ENCODE data around the gene IL12RB1.
A peak's percentile ranks its signal among the peaks of the same experiment; 100 is the strongest.

Gene IL12RB1

GRCh38 chr19:18100710-18101109 lies 14.0 kb upstream of the IL12RB1 start:
- H3K9me3 ChIP-seq (ENCODE audit: control insufficient read depth, low read length): no peaks in the 10 kb centered on the region
- no peak overlapping the region for H3K4me3 ChIP-seq (ENCODE audit: insufficient read depth, low read depth, low read length)
- H3K27ac ChIP-seq (ENCODE audit: insufficient read depth, low read depth, low read length, poor library complexity, severe bottlenecking): no peak overlapping the region
- peaks cover 7% of the 10 kb centered on the region for H3K4me1 ChIP-seq (ENCODE audit: control insufficient read depth, insufficient read depth, low read length)
- WGBS, 2 experiments: 31 to 36% methylated on average over 18 of the region's 18 CpGs
- no peaks in the 10 kb centered on the region for H3K36me3 ChIP-seq (ENCODE audit: control insufficient read depth, insufficient read depth, low read length)
- H3K27me3 ChIP-seq (ENCODE audit: control insufficient read depth, insufficient read depth, low read length, poor library complexity, severe bottlenecking): peaks cover 24% of the 10 kb centered on the region

DNA sequence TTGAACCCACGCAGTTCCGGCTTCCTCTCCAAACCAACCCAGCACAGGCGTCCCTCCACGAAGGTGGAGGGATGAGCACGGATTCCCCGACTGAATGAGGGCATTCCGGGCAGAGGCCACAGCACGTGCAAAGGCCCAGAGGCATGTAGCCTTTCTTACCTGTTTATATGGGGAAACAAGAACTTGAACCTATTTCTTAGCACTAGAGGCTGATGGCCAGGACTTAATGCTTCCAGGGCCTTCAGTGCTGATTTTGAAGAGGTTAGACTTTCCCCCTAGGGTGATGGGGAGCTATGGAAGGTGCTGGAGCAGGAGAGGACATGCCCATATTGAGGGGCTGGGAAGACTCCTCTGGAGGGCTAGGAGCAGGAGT lies 12.9 kb upstream of the IL12RB1 start:
- Histone ChIP-seq H3K36me3 (ENCODE audit: control insufficient read depth, insufficient read depth, low read length) (no peaks in the 10 kb centered on the region), H3K4me1 (ENCODE audit: control insufficient read depth, insufficient read depth, low read length) (peaks cover 7% of the 10 kb centered on the region), H3K9me3 (ENCODE audit: control insufficient read depth, low read length) (no peaks in the 10 kb centered on the region), H3K27ac (ENCODE audit: insufficient read depth, low read depth, low read length, poor library complexity, severe bottlenecking) (no peak overlapping the region), H3K4me3 (ENCODE audit: insufficient read depth, low read depth, low read length) (no peak overlapping the region), H3K27me3 (ENCODE audit: control insufficient read depth, insufficient read depth, low read length, poor library complexity, severe bottlenecking) (peaks cover 24% of the 10 kb centered on the region)
- WGBS, 2 experiments: 87% methylated on average over 8 of the region's 8 CpGs

GRCh38 chr19:18098891-18099622 lies 12.3 kb upstream of the IL12RB1 start:
- no peak overlapping the region for H3K27ac ChIP-seq (ENCODE audit: insufficient read depth, low read depth, low read length, poor library complexity, severe bottlenecking)
- no peaks in the 10 kb centered on the region for H3K9me3 ChIP-seq (ENCODE audit: control insufficient read depth, low read length)
- WGBS, 2 experiments: 17 to 19% methylated on average over 34 of the region's 34 CpGs
- no peaks in the 10 kb centered on the region for H3K36me3 ChIP-seq (ENCODE audit: control insufficient read depth, insufficient read depth, low read length)
- peak overlapping the region; percentile 0 for H3K4me3 ChIP-seq (ENCODE audit: insufficient read depth, low read depth, low read length)
- peaks cover 7% of the 10 kb centered on the region for H3K4me1 ChIP-seq (ENCODE audit: control insufficient read depth, insufficient read depth, low read length)
- H3K27me3 ChIP-seq (ENCODE audit: control insufficient read depth, insufficient read depth, low read length, poor library complexity, severe bottlenecking): peaks cover 24% of the 10 kb centered on the region

- Histone ChIP-seq H3K4me3 (ENCODE audit: insufficient read depth, low read depth, low read length) (peak overlapping the region; percentile 25), H3K27ac (ENCODE audit: insufficient read depth, low read depth, low read length, poor library complexity, severe bottlenecking) (no peak overlapping the region), H3K27me3 (ENCODE audit: control insufficient read depth, insufficient read depth, low read length, poor library complexity, severe bottlenecking) (peaks cover 24% of the 10 kb centered on the region), H3K4me1 (ENCODE audit: control insufficient read depth, insufficient read depth, low read length) (peaks cover 7% of the 10 kb centered on the region), H3K36me3 (ENCODE audit: control insufficient read depth, insufficient read depth, low read length) (no peaks in the 10 kb centered on the region), H3K9me3 (ENCODE audit: control insufficient read depth, low read length) (no peaks in the 10 kb centered on the region)
- WGBS, 2 experiments: 51 to 53% methylated on average over 22 of the region's 22 CpGs
These were observed 11.5 kb upstream of the IL12RB1 start for GRCh38 chr19:18097993-18098890.

DNA sequence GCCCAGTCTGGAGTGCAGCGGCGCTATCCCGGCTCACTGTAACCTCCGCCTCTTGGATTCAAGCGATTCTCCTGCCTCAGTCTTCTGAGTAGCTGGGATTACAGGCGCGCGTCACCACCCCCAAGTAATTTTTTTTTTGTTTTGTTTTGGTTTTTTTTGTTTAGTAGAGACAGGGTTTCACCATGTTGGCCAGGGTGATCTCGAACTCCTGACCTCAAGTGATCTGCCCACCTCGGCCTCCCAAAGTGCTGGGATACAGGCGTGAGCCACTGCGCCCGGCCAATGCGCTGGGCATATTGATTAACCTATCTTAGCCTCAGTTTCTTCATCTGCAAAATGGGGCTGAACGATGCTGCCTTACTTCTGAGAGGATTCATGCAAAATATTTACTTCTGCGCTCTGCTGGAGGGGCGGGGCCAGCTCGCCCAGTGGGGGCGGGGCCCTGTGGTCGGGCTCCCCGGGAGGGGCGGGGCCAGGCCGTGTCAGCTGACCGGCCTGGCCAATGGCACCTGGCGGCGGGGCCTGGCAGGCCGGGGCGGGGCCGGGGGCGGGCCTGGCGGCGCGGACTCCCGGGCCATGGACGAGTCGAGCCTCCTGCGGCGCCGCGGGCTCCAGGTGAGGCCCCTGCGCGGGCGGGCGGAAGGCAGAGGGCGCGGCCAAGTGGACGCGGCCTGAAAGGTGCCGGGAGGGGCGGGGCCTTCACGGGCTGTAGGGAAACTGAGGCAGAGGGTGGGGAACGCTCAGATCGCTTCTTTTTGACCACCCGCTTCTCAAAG lies 10.7 kb upstream of the IL12RB1 start, which contains the start of gene MAST3:
Gene MAST3 (plus strand): TSS at position 562 of the 776 bp plus-strand sequence. CDS start 15 bp downstream, at position 577.
- no peak within 1 kb of the TSS for H3K27ac ChIP-seq (ENCODE audit: insufficient read depth, low read depth, low read length, poor library complexity, severe bottlenecking)
- 26% methylated on average over 54 of the region's 54 CpGs for WGBS, 2 experiments
- no peaks in the 10 kb centered on the region for H3K9me3 ChIP-seq (ENCODE audit: control insufficient read depth, low read length)
- H3K4me3 ChIP-seq (ENCODE audit: insufficient read depth, low read depth, low read length): peak within 1 kb of the TSS; percentile 25
- no peaks in the 10 kb centered on the region for H3K36me3 ChIP-seq (ENCODE audit: control insufficient read depth, insufficient read depth, low read length)
- peaks cover 24% of the 10 kb centered on the region for H3K27me3 ChIP-seq (ENCODE audit: control insufficient read depth, insufficient read depth, low read length, poor library complexity, severe bottlenecking)
- peaks cover 7% of the 10 kb centered on the region for H3K4me1 ChIP-seq (ENCODE audit: control insufficient read depth, insufficient read depth, low read length)

GRCh38 chr19:18096258-18096657 lies 9.5 kb upstream of the IL12RB1 start:
- Histone ChIP-seq H3K36me3 (ENCODE audit: control insufficient read depth, insufficient read depth, low read length) (no peaks in the 10 kb centered on the region), H3K4me3 (ENCODE audit: insufficient read depth, low read depth, low read length) (no peak overlapping the region), H3K9me3 (ENCODE audit: control insufficient read depth, low read length) (no peaks in the 10 kb centered on the region), H3K27ac (ENCODE audit: insufficient read depth, low read depth, low read length, poor library complexity, severe bottlenecking) (no peak overlapping the region), H3K4me1 (ENCODE audit: control insufficient read depth, insufficient read depth, low read length) (peaks cover 7% of the 10 kb centered on the region), H3K27me3 (ENCODE audit: control insufficient read depth, insufficient read depth, low read length, poor library complexity, severe bottlenecking) (peaks cover 24% of the 10 kb centered on the region)
- 92 to 96% methylated on average over 2 of the region's 2 CpGs for WGBS, 2 experiments

GRCh38 chr19:18093439-18094161 lies 6.9 kb upstream of the IL12RB1 start:
- no peak overlapping the region for H3K27ac ChIP-seq (ENCODE audit: insufficient read depth, low read depth, low read length, poor library complexity, severe bottlenecking)
- 83 to 85% methylated on average over 4 to 5 of the region's 6 CpGs for WGBS, 2 experiments

DNA sequence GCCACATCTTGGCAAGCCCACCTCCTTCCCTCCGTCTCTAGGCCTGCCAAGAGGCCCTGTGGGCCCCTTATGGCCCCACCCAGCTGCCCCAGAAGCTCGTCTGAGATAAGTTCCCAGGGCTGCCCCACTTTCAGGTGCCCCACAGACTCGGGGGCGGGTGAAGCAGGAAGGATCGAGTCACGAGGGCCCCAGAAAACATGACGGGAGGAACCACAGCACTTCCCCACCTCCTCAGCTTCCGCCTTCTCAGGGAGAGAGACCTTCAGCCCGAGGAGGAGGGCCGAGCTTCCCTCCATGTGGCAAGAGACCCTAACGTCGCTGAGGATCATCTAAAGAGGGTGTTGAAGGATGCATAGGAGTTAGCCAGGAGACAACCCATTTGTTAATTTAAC lies 4.5 kb upstream of the IL12RB1 start:
- no peak overlapping the region for H3K27ac ChIP-seq (ENCODE audit: insufficient read depth, low read depth, low read length, poor library complexity, severe bottlenecking)
- 78 to 81% methylated on average over 12 of the region's 12 CpGs for WGBS, 2 experiments
- H3K36me3 ChIP-seq (ENCODE audit: control insufficient read depth, insufficient read depth, low read length): no peaks in the 10 kb centered on the region
- H3K4me1 ChIP-seq (ENCODE audit: control insufficient read depth, insufficient read depth, low read length): no peaks in the 10 kb centered on the region
- H3K27me3 ChIP-seq (ENCODE audit: control insufficient read depth, insufficient read depth, low read length, poor library complexity, severe bottlenecking): no peaks in the 10 kb centered on the region
- H3K4me3 ChIP-seq (ENCODE audit: insufficient read depth, low read depth, low read length): no peak overlapping the region
- H3K9me3 ChIP-seq (ENCODE audit: control insufficient read depth, low read length): no peaks in the 10 kb centered on the region

More at GRCh38 chr19:18093439-18094161, 6.9 kb upstream of the IL12RB1 start:
- H3K4me1 ChIP-seq (ENCODE audit: control insufficient read depth, insufficient read depth, low read length): no peaks in the 10 kb centered on the region
- H3K27me3 ChIP-seq (ENCODE audit: control insufficient read depth, insufficient read depth, low read length, poor library complexity, severe bottlenecking): peaks cover 10% of the 10 kb centered on the region
- H3K9me3 ChIP-seq (ENCODE audit: control insufficient read depth, low read length): no peaks in the 10 kb centered on the region
- H3K36me3 ChIP-seq (ENCODE audit: control insufficient read depth, insufficient read depth, low read length): no peaks in the 10 kb centered on the region
- no peak overlapping the region for H3K4me3 ChIP-seq (ENCODE audit: insufficient read depth, low read depth, low read length)

DNA sequence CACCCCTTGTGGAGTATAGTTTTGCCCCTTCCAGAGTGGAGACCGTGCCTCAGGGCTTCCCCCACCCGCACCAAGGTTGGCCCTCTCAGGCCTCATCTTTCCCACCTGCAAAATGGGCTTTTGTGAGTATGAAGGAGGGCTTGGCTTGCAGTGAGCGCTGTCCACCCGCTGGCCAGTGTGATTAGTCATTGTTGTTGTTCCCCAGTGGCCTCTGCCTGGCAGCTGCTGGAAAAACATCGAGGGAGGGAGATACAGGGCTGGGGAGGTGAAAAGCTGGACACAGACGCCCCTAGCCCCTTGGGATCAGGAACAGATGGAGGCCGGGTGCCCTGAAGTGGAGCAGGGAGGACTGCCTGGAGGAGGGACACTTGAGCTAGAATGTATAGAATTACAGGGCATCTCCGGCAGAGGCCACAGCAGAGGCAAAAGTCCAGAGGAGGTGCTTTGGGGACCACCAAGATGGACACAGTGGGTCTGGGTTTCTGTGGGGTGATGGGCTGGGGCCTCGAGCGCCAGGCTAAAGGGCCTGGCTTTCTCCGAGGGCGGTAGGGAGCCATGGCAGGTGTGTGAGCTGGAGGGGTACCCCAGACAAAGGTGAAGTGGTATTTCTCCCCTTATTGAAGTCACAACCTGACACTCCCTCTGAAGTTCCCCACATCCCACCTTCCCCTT lies 3.9 kb upstream of the IL12RB1 start:
- no peaks in the 10 kb centered on the region for H3K9me3 ChIP-seq (ENCODE audit: control insufficient read depth, low read length)
- no peaks in the 10 kb centered on the region for H3K36me3 ChIP-seq (ENCODE audit: control insufficient read depth, insufficient read depth, low read length)
- H3K27ac ChIP-seq (ENCODE audit: insufficient read depth, low read depth, low read length, poor library complexity, severe bottlenecking): no peak overlapping the region
- 91% methylated on average over 12 of the region's 12 CpGs for WGBS, 2 experiments
- H3K27me3 ChIP-seq (ENCODE audit: control insufficient read depth, insufficient read depth, low read length, poor library complexity, severe bottlenecking): no peaks in the 10 kb centered on the region
- no peak overlapping the region for H3K4me3 ChIP-seq (ENCODE audit: insufficient read depth, low read depth, low read length)
- H3K4me1 ChIP-seq (ENCODE audit: control insufficient read depth, insufficient read depth, low read length): no peaks in the 10 kb centered on the region
